Neuronal stem cell (in vitro differentiated cells): ENCODE measurements around the gene JMJD7.

Source experiments
- DNase-seq: peaks from one replicate; pipeline ENCODE4 v3.0.0-alpha.2; 2013; ENCODE audit warnings: low spot score
- H2AFZ ChIP-seq: one replicate; pipeline ENCODE4 v1.6.1; 2013; ENCODE audit warnings: mild to moderate bottlenecking, low read length, inconsistent platforms
- H2AK5ac ChIP-seq: 2 replicates; pipeline ENCODE4 v1.6.1; 2013; ENCODE audit warnings: low read depth, mild to moderate bottlenecking, inconsistent platforms, low read length, moderate library complexity, mixed read lengths
- H2BK120ac ChIP-seq: 2 replicates; pipeline ENCODE4 v1.6.1; 2013; ENCODE audit warnings: low read depth, mild to moderate bottlenecking, inconsistent platforms, low read length, moderate library complexity, mixed read lengths
- H2BK12ac ChIP-seq: one replicate; pipeline ENCODE4 v1.6.1; 2013; ENCODE audit warnings: low read length, inconsistent platforms
- H2BK15ac ChIP-seq: 2 replicates; pipeline ENCODE4 v1.6.1; 2013; ENCODE audit warnings: mild to moderate bottlenecking, low read length, inconsistent platforms, mixed read lengths
- H2BK5ac ChIP-seq: one replicate; pipeline ENCODE4 v1.6.1; 2013; ENCODE audit warnings: inconsistent platforms, mild to moderate bottlenecking, low read length, moderate library complexity
- H3K14ac ChIP-seq: one replicate; pipeline ENCODE4 v1.6.1; 2013; ENCODE audit warnings: low read length, inconsistent platforms
- H3K18ac ChIP-seq: 2 replicates; pipeline ENCODE4 v1.6.1; 2013; ENCODE audit warnings: low read length, inconsistent platforms
- H3K23ac ChIP-seq: 2 replicates; pipeline ENCODE4 v1.6.1; 2013; ENCODE audit warnings: low read depth, mild to moderate bottlenecking, mixed read lengths, low read length, inconsistent platforms; ENCODE audit not compliant: poor library complexity
- H3K27ac ChIP-seq: replicated peaks from 3 replicates; pipeline ENCODE4 v1.5.1; 2013; ENCODE audit warnings: low read length, inconsistent platforms
- H3K27me3 ChIP-seq, 3 experiments: 2 replicates each; pipeline ENCODE4 v1.6.1; 2013; ENCODE audit warnings: low read length in 3 of 3, mild to moderate bottlenecking in 2 of 3, inconsistent platforms in 1 of 3, low read depth in 1 of 3, mixed read lengths in 1 of 3, moderate library complexity in 1 of 3; ENCODE audit not compliant: control insufficient read depth in 3 of 3, insufficient read depth in 3 of 3
- H3K36me3 ChIP-seq, 2 donors: replicated peaks in 1 of 2; 2 replicates each; pipeline ENCODE4 v1.6.1; 2013; ENCODE audit warnings: low read length in 2 of 2; ENCODE audit not compliant: control insufficient read depth in 2 of 2, insufficient read depth in 2 of 2
- H3K4ac ChIP-seq: 2 replicates; pipeline ENCODE4 v1.6.1; 2013; ENCODE audit warnings: inconsistent platforms, mild to moderate bottlenecking, low read length, moderate library complexity
- H3K4me1 ChIP-seq, 2 donors: 1 replicate in 1 of 2; 2 replicates in 1 of 2; pipeline ENCODE4 v1.6.1; 2013; ENCODE audit warnings: low read length in 2 of 2, low read depth in 1 of 2; ENCODE audit not compliant: control insufficient read depth in 2 of 2, insufficient read depth in 1 of 2
- H3K4me2 ChIP-seq: one replicate; pipeline ENCODE4 v1.6.1; 2013; ENCODE audit warnings: mild to moderate bottlenecking, low read length, inconsistent platforms; ENCODE audit not compliant: insufficient read depth, poor library complexity, severe bottlenecking
- H3K4me3 ChIP-seq, 2 donors: 2 replicates each; pipeline ENCODE4 v1.5.1; 2013; ENCODE audit warnings: low read length in 2 of 2, mild to moderate bottlenecking in 2 of 2, inconsistent platforms in 1 of 2, moderate library complexity in 1 of 2
- H3K79me1 ChIP-seq: one replicate; pipeline ENCODE4 v1.6.1; 2013; ENCODE audit warnings: low read depth, mild to moderate bottlenecking, inconsistent platforms, low read length, moderate library complexity
- H3K9ac ChIP-seq: one replicate; pipeline ENCODE4 v1.6.1; 2013; ENCODE audit warnings: mild to moderate bottlenecking, low read depth, low read length, inconsistent platforms; ENCODE audit not compliant: poor library complexity
- H3K9me3 ChIP-seq, 2 donors: replicated peaks in 1 of 2; 2 replicates each; pipeline versions ENCODE3 to v1.6.1; 2013; ENCODE audit warnings: low read length in 2 of 2, mild to moderate bottlenecking in 2 of 2, inconsistent platforms in 1 of 2, low read depth in 1 of 2, mixed read lengths in 1 of 2, moderate library complexity in 1 of 2; ENCODE audit not compliant: control insufficient read depth in 2 of 2, insufficient read depth in 1 of 2
- H4K8ac ChIP-seq: one replicate; pipeline ENCODE4 v1.6.1; 2013; ENCODE audit warnings: low read depth, mild to moderate bottlenecking, inconsistent platforms, low read length, moderate library complexity
- H4K91ac ChIP-seq: one replicate; pipeline ENCODE4 v1.6.1; 2013; ENCODE audit warnings: low read length, low read depth, mild to moderate bottlenecking, inconsistent platforms; ENCODE audit not compliant: poor library complexity
- WGBS, 2 donors: extraction: QIAGEN DNeasy Blood & Tissue Kit; methylation state at CpG; one replicate each; pipeline ENCODE4 v1.1.7; 2013; ENCODE audit warnings: missing lambda C conversion rate in 2 of 2, mixed read lengths in 1 of 2; ENCODE audit not compliant: insufficient read length in 2 of 2, insufficient replicate concordance in 1 of 2; ENCODE audit errors: extremely low coverage in 2 of 2; 5-methylcytosine and 5-hydroxymethylcytosine counted together

Gene JMJD7

DNA sequence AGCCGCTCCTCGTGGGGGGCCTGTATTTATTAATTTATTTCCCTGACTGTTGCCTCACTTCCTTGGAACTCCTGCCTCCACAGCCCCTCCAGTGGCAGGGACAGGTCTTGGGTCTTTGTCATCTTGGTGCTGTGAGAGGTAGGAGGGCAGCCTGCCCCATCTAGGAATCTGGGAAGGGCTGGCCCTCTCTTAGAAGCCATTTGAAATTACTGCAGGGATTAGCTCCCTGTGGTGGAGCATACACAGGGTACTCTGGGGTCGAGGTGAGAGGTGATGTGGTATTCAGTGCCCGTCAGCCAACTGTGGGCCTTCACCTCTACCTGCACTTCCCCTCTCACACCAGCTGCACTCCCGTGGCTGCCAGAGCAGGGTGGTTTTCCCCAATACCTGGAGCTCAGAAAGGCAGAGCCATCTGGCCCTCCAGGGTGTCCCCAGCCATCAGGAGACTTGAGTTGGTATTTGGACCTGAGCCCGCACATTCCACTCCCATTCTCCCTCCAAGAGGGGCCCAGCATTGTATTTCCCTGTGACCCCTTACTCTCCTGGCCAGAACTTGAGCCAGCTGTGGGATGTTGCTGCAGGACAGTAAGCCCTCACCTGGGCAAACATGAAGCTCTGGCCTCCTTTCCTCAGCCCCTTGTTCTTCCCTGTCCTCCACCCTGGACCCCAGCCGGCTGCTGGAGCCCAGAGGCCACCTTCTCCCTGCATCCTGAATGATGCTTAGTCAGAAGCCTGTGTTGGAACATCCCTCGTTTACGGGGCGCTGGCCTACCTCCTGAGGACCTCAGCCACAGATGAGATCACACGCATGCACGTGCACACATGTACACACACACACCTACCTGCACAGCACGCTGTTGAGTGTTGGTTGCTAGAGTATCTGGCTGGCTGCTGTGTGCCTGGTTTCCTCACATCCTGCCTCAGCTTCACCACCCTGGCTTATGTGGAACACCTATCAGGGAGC lies 2.0 kb upstream of the JMJD7 start:
- H2BK12ac ChIP-seq: no peak overlapping the region
- H3K9ac ChIP-seq: no peak overlapping the region
- H4K91ac ChIP-seq: no peak overlapping the region
- H3K14ac ChIP-seq: no peak overlapping the region
- H3K18ac ChIP-seq: no peak overlapping the region
- no peak overlapping the region for H2BK5ac ChIP-seq
- WGBS, 2 donors: no CpG with 5 or more reads among the region's 13 CpGs
- no peak overlapping the region for H2AK5ac ChIP-seq
- H3K4ac ChIP-seq: no peak overlapping the region
- H3K36me3 ChIP-seq: peaks cover 12 to 59% of the 10 kb centered on the region in 2 donors
- no peak overlapping the region for H4K8ac ChIP-seq
- H2AFZ ChIP-seq: no peak overlapping the region
- no peak overlapping the region for H3K4me3 ChIP-seq
- DNase-seq: no peak
- H3K27ac ChIP-seq: no peak overlapping the region
- H2BK15ac ChIP-seq: no peak overlapping the region
- no peak overlapping the region for H3K4me2 ChIP-seq
- no peaks in the 10 kb centered on the region for H3K9me3 ChIP-seq
- peaks cover 8% of the 10 kb centered on the region in 2 donors for H3K4me1 ChIP-seq
- H3K27me3 ChIP-seq: no peaks in the 10 kb centered on the region
- H3K79me1 ChIP-seq: peaks cover 3% of the 10 kb centered on the region
- H2BK120ac ChIP-seq: no peak overlapping the region
- H3K23ac ChIP-seq: peak overlapping the region; percentile 27

DNA sequence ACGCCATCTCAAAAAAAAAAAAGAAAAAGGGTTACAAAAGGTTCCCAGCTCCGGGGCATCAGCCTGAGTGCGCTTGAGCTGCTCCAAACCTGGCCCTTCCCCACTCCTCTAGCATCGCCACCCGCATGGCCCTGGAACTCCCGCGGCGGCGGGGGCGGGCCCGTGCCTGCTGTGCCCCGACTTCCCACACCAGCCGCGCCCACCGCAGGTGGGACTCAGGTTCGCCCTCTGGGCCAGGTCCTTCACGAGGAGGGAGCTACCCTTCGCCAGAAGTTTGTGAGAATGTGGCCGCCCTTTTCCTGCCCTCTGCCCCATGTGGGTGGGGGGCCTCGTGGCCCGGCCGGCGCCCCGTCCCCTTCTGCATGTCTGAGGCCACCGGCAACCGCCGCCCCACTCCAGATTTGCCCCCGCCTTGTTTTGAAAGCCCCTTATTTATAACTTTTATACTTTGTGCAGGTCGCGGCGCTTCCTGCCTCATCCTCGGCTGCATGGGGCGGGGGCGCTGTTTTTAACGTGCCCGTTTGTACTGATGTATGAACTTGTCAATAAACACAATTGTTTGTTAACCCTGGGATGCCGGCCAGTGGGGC lies 507 bp upstream of the JMJD7 start:
- Histone ChIP-seq H3K79me1 (peaks cover 5% of the 10 kb centered on the region), H4K8ac (no peak overlapping the region), H2BK12ac (no peak overlapping the region), H3K14ac (no peak overlapping the region), H3K9me3 (no peaks in the 10 kb centered on the region), H4K91ac (no peak overlapping the region), H3K36me3 (peaks cover 12 to 58% of the 10 kb centered on the region in 2 donors), H3K23ac (peak overlapping the region; percentile 22), H3K4ac (no peak overlapping the region), H2AFZ (peak overlapping the region; percentile 97), H2BK120ac (no peak overlapping the region), H3K4me1 (peaks cover 8% of the 10 kb centered on the region in 2 donors), H3K27me3 (no peaks in the 10 kb centered on the region), H3K4me2 (peak overlapping the region; percentile 93), H2BK5ac (no peak overlapping the region), H2BK15ac (no peak overlapping the region), H3K9ac (peak overlapping the region; percentile 46), H3K4me3 (peak overlapping the region; percentile 77 to 94), H3K27ac (no peak overlapping the region), H2AK5ac (peak overlapping the region; percentile 53), H3K18ac (peak overlapping the region; percentile 23)
- WGBS, 2 donors: no CpG with 5 or more reads among the region's 37 CpGs
- peak; percentile 24 for DNase-seq

DNA sequence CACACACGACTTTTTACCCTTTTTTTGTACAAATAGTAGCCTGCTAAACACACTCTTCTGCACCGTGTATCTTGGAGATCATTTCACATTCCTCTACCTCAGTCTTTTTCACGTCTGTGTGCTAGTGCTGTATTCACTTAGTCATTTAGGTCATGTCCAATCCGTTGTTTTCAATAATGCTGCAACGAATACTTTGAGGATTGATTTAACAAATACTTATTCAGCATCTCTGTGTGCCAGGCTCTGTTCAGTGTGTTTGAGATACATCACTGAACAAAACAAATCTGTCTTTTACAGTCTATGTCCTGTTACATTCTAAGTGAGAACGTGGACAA lies 882 bp downstream of the JMJD7 start:
- Histone ChIP-seq H2BK12ac (no peak overlapping the region), H3K79me1 (peaks cover 5% of the 10 kb centered on the region), H3K14ac (no peak overlapping the region), H3K4me3 (peak overlapping the region; percentile 90 to 94), H4K8ac (no peak overlapping the region), H3K36me3 (peaks cover 6 to 46% of the 10 kb centered on the region in 2 donors), H2AFZ (peak overlapping the region; percentile 97), H3K9ac (no peak overlapping the region), H4K91ac (no peak overlapping the region), H3K4me2 (peak overlapping the region; percentile 53), H3K27ac (no peak overlapping the region), H3K18ac (no peak overlapping the region), H3K4ac (no peak overlapping the region), H2BK120ac (no peak overlapping the region), H2BK5ac (no peak overlapping the region), H3K9me3 (no peaks in the 10 kb centered on the region), H3K4me1 (peaks cover 8% of the 10 kb centered on the region in 2 donors), H3K27me3 (no peaks in the 10 kb centered on the region), H2AK5ac (no peak overlapping the region), H2BK15ac (no peak overlapping the region), H3K23ac (no peak overlapping the region)
- no peak for DNase-seq
- WGBS, 2 donors: no CpG with 5 or more reads among the region's 6 CpGs

DNA sequence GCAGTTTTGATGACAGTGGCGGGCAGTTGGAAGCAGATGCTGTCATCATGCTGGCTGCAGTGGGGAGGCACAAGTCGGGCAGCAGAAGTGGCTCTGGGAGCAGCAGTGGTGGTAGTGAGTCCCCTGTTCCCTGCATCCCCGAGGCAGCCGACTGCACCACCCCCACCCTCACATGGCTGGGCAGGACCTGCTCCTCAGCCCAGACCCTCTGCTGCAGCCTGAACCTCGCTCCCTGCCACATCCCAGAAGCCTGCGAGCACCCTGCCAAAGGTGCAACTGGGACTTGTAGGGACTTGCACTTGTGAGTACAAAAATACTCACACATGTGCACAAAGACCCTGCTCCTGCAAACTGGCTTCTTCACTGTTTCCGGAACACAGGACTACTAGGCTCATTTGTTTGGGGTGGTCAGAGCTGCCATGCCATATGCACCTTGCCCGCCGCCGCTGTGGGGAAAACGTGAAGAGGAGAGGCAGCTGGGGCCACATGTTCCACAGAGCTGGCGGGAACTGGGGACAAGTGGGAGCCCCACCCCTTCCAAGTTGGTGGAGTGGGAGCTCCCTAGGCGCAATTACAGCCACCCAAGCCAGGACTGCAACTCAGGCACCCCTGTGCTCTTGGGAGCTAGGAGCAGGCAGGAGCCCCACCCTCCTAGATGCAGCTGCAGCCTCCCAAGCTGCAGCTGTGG lies 2.2 kb downstream of the JMJD7 start:
- peaks cover 10 to 37% of the 10 kb centered on the region in 2 donors for H3K36me3 ChIP-seq
- H2BK5ac ChIP-seq: no peak overlapping the region
- peak overlapping the region; percentile 34 for H3K23ac ChIP-seq
- H2AK5ac ChIP-seq: no peak overlapping the region
- H3K4ac ChIP-seq: no peak overlapping the region
- H3K18ac ChIP-seq: no peak overlapping the region
- no peaks in the 10 kb centered on the region for H3K27me3 ChIP-seq
- H3K79me1 ChIP-seq: peaks cover 5% of the 10 kb centered on the region
- H2AFZ ChIP-seq: no peak overlapping the region
- H2BK15ac ChIP-seq: no peak overlapping the region
- H2BK12ac ChIP-seq: no peak overlapping the region
- H2BK120ac ChIP-seq: no peak overlapping the region
- H3K4me1 ChIP-seq: peaks cover 8% of the 10 kb centered on the region in 2 donors
- H3K27ac ChIP-seq: no peak overlapping the region
- no CpG with 5 or more reads among the region's 13 CpGs for WGBS, 2 donors
- no peak overlapping the region for H3K9ac ChIP-seq
- no peak overlapping the region for H4K8ac ChIP-seq
- H3K14ac ChIP-seq: no peak overlapping the region
- H3K4me2 ChIP-seq: no peak overlapping the region
- H3K9me3 ChIP-seq: no peaks in the 10 kb centered on the region
- no peak for DNase-seq
- no peak overlapping the region for H4K91ac ChIP-seq
- no peak overlapping the region for H3K4me3 ChIP-seq
